Measurements from ENCODE around the gene CYP19A1. TPM values are rescaled to one million over a fixed set of nuclear protein-coding genes. Genes with fewer than 3 reads are reported as not detected.

CYP19A1 gene
- total and polyA plus RNA-seq, 9 of the 15 experiments (the other 6 are each of a cell fraction or from before 2014, with no cell fraction given) = 0.16 to 0.63 (median 0.47) TPM; not detected in 3

GRCh38 chr15:51193526-51193925 lies 144.9 kb downstream of the CYP19A1 start:
- no peaks in the 10 kb centered on the region for H3K79me2 ChIP-seq (ENCODE audit: control insufficient read depth, insufficient read depth, low read length)
- no TSS peak for BruUV-seq (replicated peaks)
- CTCF ChIA-PET (ENCODE audit: low intra/inter-chr PET ratio) = interaction anchor here (0.6 to 2.9 kb wide), 3 partner anchors 30 to 344 kb away, joined by 6 to 14 read pairs (median 6); no protein-coding TSS in a partner anchor
- WGBS (ENCODE audit: insufficient coverage, low coverage, missing lambda C conversion rate) = 7% methylated on average over 6 of the region's 6 CpGs
- FAIRE-seq = no peak
- POLR2A ChIA-PET = interaction anchor here (1.0 to 1.4 kb wide), 4 partner anchors 10 to 31 kb away, joined by 3 to 8 read pairs (median 3); no protein-coding TSS in a partner anchor
- no peaks in the 10 kb centered on the region for H3K36me3 ChIP-seq (ENCODE audit: control insufficient read depth, insufficient read depth, low read length)
- no peaks in the 10 kb centered on the region for H3K4me1 ChIP-seq (replicated peaks in 1 of 2; ENCODE audit: control insufficient read depth in 2 of 2, insufficient read depth in 2 of 2, low read length in 2 of 2)
- H3K9me3 ChIP-seq (replicated peaks; ENCODE audit: control insufficient read depth, insufficient read depth, low read depth, low read length) = no peaks in the 10 kb centered on the region
- H4K20me1 ChIP-seq (replicated peaks; ENCODE audit: control insufficient read depth, insufficient read depth, low read length) = peaks cover 15% of the 10 kb centered on the region; the same call in 1 of the 2 replicates
- no peak overlapping the region for H3K4me2 ChIP-seq (ENCODE audit: insufficient read depth, low read length)
- DNase-seq (ENCODE audit: extremely low read depth in 1 of 4, low spot score in 3 of 4) = no peak
- no peaks in the 10 kb centered on the region for H3K9me1 ChIP-seq (ENCODE audit: control insufficient read depth, insufficient read depth, low read length)
- H2AFZ ChIP-seq (ENCODE audit: low read depth, low read length) = no peak overlapping the region
- intact Hi-C loops (cut with micrococcal nuclease) (no loop called here), in situ Hi-C loops (cut with MboI) (no loop called here)
- no peak overlapping the region for H3K9ac ChIP-seq (ENCODE audit: insufficient read depth in 1 of 2, low read depth in 2 of 2, low read length in 2 of 2)
- H3K4me3 ChIP-seq = no peak overlapping the region
- no peak for ATAC-seq
- H3K27ac ChIP-seq (ENCODE audit: extremely low read depth, low read depth, low read length) = no peak overlapping the region
- no peak for TF ChIP-seq SUPT5H (IDR thresholded peaks at IDR 0.05)
- no peak for TF ChIP-seq MCM2 (IDR thresholded peaks at IDR 0.05; ENCODE audit: low read depth)
- H3K27me3 ChIP-seq (ENCODE audit: control insufficient read depth in 2 of 2, insufficient read depth in 2 of 2, low read length in 2 of 2) = peaks cover 18 to 33% of the 10 kb centered on the region in 2 experiments; a peak in 4 of 5 replicates

GRCh38 chr15:51192521-51193280 lies 145.7 kb downstream of the CYP19A1 start:
- peaks cover 18 to 33% of the 10 kb centered on the region in 2 experiments; a peak in 4 of 5 replicates for H3K27me3 ChIP-seq (ENCODE audit: control insufficient read depth in 2 of 2, insufficient read depth in 2 of 2, low read length in 2 of 2)
- in situ Hi-C loops (cut with MboI) = no loop called here
- no peaks in the 10 kb centered on the region for H3K36me3 ChIP-seq (ENCODE audit: control insufficient read depth, insufficient read depth, low read length)
- H3K79me2 ChIP-seq (ENCODE audit: control insufficient read depth, insufficient read depth, low read length) = no peaks in the 10 kb centered on the region
- POLR2A ChIA-PET = interaction anchor here (0.7 to 1.4 kb wide), 5 partner anchors 9 to 256 kb away, joined by 3 to 8 read pairs (median 3); no protein-coding TSS in a partner anchor
- H4K20me1 ChIP-seq (replicated peaks; ENCODE audit: control insufficient read depth, insufficient read depth, low read length) = peaks cover 15% of the 10 kb centered on the region; the same call in 1 of the 2 replicates
- no peak overlapping the region for H3K27ac ChIP-seq (ENCODE audit: extremely low read depth, low read depth, low read length)
- no peaks in the 10 kb centered on the region for H3K9me3 ChIP-seq (replicated peaks; ENCODE audit: control insufficient read depth, insufficient read depth, low read depth, low read length)
- H3K9ac ChIP-seq (ENCODE audit: insufficient read depth in 1 of 2, low read depth in 2 of 2, low read length in 2 of 2) = no peak overlapping the region
- CTCF ChIA-PET (ENCODE audit: low intra/inter-chr PET ratio) = interaction anchor here (0.6 to 2.9 kb wide), 6 partner anchors 29 to 343 kb away, joined by 3 to 14 read pairs (median 6); no protein-coding TSS in a partner anchor
- intact Hi-C loops (cut with micrococcal nuclease) = loop anchor here (1.0 kb wide), 2 partner anchors 29 to 59 kb away; no protein-coding TSS in a partner anchor
- no peaks in the 10 kb centered on the region for H3K9me1 ChIP-seq (ENCODE audit: control insufficient read depth, insufficient read depth, low read length)
- peak; percentile 98 for ATAC-seq
- H2AFZ ChIP-seq (ENCODE audit: low read depth, low read length) = no peak overlapping the region
- DNase-seq (ENCODE audit: extremely low read depth in 1 of 4, low spot score in 3 of 4) = peak; percentile 76 to 86 (median 78)
- no peak overlapping the region; the same call in 1 of the 2 replicates for H3K4me2 ChIP-seq (ENCODE audit: insufficient read depth, low read length)
- WGBS (ENCODE audit: insufficient coverage, low coverage, missing lambda C conversion rate) = 14% methylated on average over 14 of the region's 14 CpGs
- no peak overlapping the region for H3K4me3 ChIP-seq
- FAIRE-seq = peak; percentile 84
- no TSS peak for BruUV-seq (replicated peaks)
- no peaks in the 10 kb centered on the region for H3K4me1 ChIP-seq (replicated peaks in 1 of 2; ENCODE audit: control insufficient read depth in 2 of 2, insufficient read depth in 2 of 2, low read length in 2 of 2)
- TF ChIP-seq MTA3 (IDR thresholded peaks at IDR 0.05; ENCODE audit: borderline replicate concordance) = no peak
- peak; percentile 45; the same call in 1 of the 2 replicates for TF ChIP-seq STAG1 (CRISPR knock-in tag; IDR thresholded peaks at IDR 0.05; ENCODE audit: borderline replicate concordance)
- TF ChIP-seq CTBP1 (IDR thresholded peaks at IDR 0.05; ENCODE audit: borderline replicate concordance) = peak; percentile 38; the same call in 1 of the 2 replicates
- no peak for TF ChIP-seq NFIX (CRISPR knock-in tag; IDR thresholded peaks at IDR 0.05; ENCODE audit: low read depth)
- no peak for TF ChIP-seq TAL1 (IDR thresholded peaks at IDR 0.05)
- no peak for TF ChIP-seq YY1 (IDR thresholded peaks at IDR 0.05; ENCODE audit: borderline replicate concordance in 1 of 3, control insufficient read depth in 1 of 3, extremely low read depth in 1 of 3, insufficient read depth in 3 of 3, insufficient read length in 1 of 3, insufficient replicate concordance in 2 of 3, low read depth in 1 of 3, low read length in 2 of 3)
- TF ChIP-seq ZNF778 (CRISPR knock-in tag; IDR thresholded peaks at IDR 0.05) = no peak
- peak; percentile 36; the same call in 1 of the 2 replicates for TF ChIP-seq JUND (IDR thresholded peaks at IDR 0.05; ENCODE audit: borderline replicate concordance, low read depth, low read length)
- no peak; the same call in 2 of the 3 replicates for TF ChIP-seq JUND (tag; IDR thresholded peaks at IDR 0.05; ENCODE audit: borderline replicate concordance, low read depth, low read length)
- no peak for TF ChIP-seq ZNF184 (CRISPR knock-in tag; IDR thresholded peaks at IDR 0.05)
- TF ChIP-seq ETV5 (CRISPR knock-in tag; IDR thresholded peaks at IDR 0.05; ENCODE audit: low read depth) = 0 out of 2 replicates have a peak, but pooled peaks have one; percentile 25
- no peak for TF ChIP-seq SAFB2 (IDR thresholded peaks at IDR 0.05; ENCODE audit: borderline replicate concordance, low read depth, low read length, severe bottlenecking)

Data from K562 (cell line).